T47D (cell line): ENCODE measurements around the gene ERCC5.
A peak's percentile ranks its signal among the peaks of the same experiment; 100 is the strongest.

ENCODE experiments used
- DNase-seq, 2 experiments: peaks; one replicate each; pipeline versions ENCODE4 v3.0.0 to v3.0.0-alpha.2; 2011 to 2012; ENCODE audit warnings: low read depth in 1 of 2, low spot score in 1 of 2
- JUND ChIP-seq: IDR thresholded peaks from 2 replicates; pipeline ENCODE4 v1.6.1; 2012; ENCODE audit warnings: low read depth
- in situ Hi-C: cut with HindIII; loops from 2 replicates; pipeline ENCODE4 v1.10.0; 2016; ENCODE audit warnings: low sequenced_read_pairs, low pct_unique_long_range_greater_than_20kb

The ERCC5 gene

DNA sequence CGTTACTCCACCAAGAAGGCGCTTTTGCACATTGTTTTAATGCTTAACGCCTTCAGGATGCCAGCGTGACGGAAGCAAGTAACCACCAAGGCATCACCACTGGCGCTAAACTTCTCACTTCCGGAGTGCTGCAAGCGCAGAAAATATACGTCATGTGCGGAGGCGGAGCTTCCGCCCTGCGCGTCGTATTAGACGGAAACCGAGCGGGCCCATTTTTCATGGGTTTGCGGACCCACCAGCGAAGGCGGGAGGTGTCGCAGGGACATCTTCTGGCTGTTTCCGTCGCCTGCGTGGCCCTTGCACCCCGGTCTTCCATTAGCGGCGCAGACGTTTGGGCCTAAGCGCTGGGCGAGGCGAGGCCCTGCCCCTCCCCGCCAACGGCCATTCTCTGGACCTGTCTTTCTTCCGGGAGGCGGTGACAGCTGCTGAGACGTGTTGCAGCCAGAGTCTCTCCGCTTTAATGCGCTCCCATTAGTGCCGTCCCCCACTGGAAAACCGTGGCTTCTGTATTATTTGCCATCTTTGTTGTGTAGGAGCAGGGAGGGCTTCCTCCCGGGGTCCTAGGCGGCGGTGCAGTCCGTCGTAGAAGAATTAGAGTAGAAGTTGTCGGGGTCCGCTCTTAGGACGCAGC is at the start of gene ERCC5:
ERCC5 (plus strand) TSS at position 403 of the 631 bp plus-strand sequence. CDS start 235 bp downstream, outside the sequence.
- peak; percentile 30 to 97 for DNase-seq
- no peak for TF ChIP-seq JUND
- in situ Hi-C loops: no loop called here

DNA sequence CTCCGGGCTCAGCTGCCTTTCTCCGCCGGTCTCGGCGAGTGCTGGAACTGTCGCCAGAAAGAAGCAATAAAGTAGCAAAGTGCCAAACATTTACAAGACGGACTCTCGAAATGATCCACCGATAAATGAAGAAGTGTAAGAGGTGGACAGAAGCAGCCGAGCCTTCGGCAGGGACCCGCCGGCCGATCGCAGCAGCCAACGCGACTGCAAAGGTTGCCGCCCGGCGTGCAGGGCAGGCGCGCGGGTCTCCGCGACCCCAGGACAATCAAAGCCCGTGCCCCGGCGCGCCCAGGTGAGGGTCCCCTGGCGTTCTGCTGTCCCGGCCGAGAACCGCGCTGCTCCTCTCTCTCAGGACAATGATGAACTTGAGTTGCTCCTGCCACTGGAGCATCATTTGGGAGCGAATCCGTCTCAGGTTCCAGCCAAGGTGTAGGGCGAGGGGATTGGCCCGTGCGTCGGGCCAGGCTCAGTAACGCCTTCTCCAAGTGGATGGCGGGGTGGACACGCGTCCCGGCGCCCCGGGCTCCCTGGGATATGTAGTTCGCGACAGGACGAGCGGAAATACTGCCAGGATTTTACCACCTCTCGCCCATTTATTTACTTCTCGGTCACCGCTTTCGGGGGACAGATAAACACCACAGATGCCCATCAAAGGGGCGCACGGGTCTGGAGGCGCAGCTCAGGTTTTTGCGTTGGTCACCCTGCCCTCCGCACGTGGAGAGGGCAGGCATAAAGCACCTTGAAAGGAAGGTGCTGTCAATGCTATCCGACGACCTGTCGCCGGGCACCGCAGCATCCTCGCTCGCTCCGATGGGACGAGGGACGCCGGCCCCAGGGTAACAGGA is 47.0 kb upstream of the ERCC5 start, which contains the start of the genes BIVM and POGLUT2:
BIVM (plus strand) TSS at position 539 of the 845 bp plus-strand sequence. CDS start 8,149 bp downstream, outside the sequence.
POGLUT2 (minus strand) TSS at position 396 of the 845 bp plus-strand sequence; CDS start at position 90, 306 bp downstream.
- TF ChIP-seq JUND: no peak
- in situ Hi-C loops: no loop called here
- peak; percentile 94 to 95 for DNase-seq

DNA sequence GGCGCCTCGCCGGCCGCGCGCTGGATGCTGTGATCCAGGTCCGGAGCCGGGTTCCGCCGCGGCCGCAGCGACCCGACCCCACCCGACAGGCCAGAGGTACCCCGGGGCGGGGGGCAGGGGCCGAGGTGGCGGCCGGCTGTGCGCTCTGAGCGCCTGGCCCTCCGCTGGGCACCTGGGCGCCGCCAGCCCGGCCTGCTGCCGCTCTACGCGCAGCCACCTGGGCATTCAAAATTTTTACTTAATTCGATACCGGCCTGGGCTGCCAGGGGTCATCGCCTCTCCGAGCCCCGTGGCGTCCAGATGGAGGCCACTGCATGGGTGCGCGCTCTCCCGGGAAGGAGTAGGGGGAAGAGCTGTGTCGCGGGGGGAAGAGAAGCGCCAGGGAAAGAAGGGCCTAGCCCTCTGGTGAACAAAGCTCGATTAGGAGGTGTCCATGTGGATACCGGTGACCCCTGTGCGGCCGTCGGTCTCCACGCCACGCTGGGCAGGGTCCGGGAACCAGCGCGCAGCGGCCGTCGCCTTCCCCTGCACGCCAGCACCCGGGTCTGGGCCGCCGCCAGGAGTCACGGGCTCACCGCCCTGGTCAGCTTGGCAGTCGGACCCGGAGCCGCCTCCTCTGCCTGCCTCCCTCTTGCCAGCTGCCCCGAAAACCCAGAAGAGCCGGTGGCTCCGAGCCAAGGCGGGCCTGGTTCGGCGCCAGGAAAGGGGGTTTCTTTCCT is 46.2 kb upstream of the ERCC5 start:
- in situ Hi-C loops: no loop called here
- peak; percentile 5 to 12 for DNase-seq
- no peak for TF ChIP-seq JUND

DNA sequence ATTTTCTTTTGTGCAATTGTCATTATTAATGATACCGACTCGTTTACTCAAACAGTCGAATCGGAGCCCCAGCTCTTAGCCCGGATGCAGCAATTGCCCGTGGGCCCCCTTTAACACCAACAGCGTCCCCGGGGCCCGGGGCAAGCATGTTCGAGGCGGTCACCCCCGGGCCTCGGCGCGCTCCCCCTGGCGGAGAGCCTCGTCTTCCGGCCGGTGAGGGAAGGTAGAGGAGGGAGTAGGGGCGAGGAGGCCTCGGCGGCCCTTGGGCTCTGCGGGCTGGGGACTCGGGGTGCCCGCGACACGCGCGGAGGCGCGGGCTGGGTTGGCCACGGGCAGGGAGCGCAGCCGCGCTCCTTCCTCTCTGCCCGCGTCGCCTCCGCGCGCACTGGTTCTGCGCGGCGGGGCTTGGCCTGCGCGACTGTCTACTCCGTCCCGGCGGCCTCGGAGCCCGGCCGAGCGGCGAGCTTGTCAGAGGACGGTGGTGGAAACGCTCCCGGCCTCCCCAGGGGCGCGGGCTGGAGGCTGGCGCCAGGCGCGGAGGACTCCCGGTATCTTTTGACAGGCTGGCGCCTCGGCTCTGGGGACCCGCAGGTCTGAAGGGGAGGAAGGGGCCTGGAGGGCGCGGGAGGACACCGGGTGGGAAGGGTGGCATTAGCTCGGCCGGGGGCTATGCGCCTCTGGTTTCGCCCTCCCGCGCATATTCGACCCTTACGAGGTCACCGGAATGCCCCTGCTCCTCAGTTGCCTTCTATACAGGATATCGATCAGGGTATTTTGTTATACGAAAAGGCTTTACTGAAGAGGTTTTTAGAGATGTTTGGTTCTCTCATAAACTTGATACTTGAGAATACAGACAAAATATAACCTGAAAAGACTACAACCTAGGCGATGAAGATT is 45.4 kb upstream of the ERCC5 start:
- no peak for TF ChIP-seq JUND
- in situ Hi-C loops: no loop called here
- DNase-seq: peak; percentile 66 to 78

DNA sequence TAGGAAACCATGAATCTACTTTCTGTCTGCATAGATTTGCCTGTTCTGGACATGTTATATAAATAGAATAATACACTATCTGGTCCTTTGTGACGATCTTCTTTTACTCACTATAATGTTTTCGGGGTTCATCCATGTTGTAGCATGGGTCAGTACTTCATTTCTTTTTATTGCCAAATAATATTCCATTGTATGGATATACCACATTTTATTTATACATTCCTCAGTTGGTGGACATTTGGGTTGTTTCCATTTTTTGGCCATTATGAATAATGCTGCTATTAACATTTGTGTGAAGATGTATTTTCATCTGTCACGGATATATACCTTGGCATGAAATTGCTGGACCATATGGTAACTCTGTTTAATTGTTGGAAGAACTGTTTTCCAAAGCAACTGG is 40.2 kb upstream of the ERCC5 start:
- DNase-seq: no peak
- in situ Hi-C loops: no loop called here
- no peak for TF ChIP-seq JUND

DNA sequence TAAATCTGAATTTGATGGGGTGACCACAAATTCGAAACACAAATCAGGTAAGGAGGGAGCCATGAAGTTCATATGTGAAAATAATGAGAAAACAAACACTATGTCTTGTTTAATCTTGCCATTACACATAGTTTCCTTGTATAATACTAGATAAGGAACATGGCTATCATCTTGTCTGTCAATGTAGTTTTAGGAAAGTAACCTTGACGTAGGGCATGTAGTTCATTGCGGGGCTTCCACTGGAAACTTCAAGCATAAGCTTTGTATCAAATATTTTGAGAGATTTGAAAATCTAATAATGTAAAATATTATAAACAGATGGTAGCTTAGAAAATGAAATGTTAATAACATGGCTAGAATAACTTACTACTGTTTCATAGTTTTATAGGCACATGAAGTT is 38.1 kb upstream of the ERCC5 start:
- in situ Hi-C loops: no loop called here
- no peak for TF ChIP-seq JUND

DNA sequence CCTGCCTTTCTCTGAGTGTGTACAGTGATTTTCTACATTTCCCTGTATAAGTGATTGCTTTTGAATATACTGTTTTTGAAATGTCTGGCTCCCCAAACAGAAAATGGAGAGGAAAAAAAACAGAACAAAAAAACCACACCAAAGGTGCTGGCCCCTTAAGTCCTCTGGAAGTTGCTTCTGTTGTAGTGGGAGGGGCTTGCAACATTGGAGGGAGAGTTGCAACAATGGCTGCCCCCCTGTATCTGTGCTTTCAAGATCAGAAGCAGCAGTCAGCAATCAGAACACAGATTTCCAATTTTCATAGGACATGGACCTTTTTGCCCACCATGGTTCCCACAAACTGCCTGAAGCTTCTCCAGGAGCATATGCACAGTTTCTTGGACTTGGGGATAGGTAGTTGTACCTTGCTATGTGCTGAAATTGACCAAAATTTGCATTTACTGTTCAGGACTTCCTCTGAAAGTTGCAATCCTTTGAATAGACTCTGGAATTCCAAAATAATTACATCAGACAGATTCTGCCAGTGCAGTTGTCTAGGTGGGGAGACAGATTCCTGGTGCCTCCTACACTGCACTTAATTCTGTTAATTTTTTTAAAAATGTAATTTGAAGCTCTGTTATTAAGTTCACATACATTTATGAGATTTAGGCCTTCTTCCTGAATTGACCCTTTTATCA is 33.1 kb upstream of the ERCC5 start:
- no peak for DNase-seq
- TF ChIP-seq JUND: no peak
- in situ Hi-C loops: no loop called here

More for the DNA sequence above, 38.1 kb upstream of the ERCC5 start:
- DNase-seq: no peak

DNA sequence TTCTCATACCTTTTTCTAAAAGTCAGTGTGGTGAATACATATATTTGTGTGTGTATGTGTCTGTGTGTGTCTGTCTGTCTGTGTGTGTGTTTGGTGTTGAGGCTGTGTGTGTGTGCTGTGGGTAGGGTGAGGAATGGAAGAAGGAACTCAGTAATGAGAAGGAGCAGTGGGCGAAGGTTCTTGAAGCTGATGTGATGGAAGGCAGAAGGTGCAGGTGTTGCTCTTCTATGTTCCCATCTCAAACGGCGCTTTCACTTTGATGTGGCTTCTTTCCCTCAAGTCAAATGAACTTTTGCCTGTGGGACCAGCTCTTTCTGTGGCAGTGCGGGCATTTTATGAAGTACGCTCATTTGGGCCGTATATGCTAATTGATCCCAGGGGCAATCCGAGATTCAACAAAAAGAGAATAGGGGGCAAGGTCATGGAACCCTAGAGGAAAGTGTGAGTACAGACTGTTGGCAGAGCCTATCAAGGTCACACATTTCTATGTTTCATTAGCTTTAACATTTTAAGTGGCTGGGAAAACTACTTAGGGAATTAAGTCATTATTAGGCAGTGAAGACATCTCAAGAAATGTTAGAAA is 31.7 kb upstream of the ERCC5 start:
- in situ Hi-C loops: no loop called here

DNA sequence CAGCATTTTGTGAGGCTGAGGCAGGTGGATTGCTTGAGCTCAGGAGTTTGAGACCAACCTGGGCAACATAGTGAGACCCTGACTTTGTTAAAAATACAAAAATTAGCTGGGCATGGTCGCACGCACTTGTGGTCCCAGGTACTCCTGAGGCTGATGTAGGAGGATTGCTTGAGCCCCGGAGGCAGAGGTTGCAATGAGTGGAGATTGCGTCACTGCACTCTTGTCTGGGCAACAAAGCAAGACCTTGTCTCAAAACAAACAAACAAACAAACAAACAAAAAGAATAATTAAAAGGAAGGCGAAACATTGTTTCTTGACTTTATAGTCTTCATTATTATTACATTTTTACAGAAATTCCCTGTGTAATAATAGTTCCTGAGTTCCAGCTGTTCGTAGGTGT is 31.0 kb upstream of the ERCC5 start:
- in situ Hi-C loops: no loop called here
- TF ChIP-seq JUND: no peak
- DNase-seq: no peak

More for the DNA sequence above, 31.7 kb upstream of the ERCC5 start:
- no peak for TF ChIP-seq JUND
- DNase-seq: no peak

DNA sequence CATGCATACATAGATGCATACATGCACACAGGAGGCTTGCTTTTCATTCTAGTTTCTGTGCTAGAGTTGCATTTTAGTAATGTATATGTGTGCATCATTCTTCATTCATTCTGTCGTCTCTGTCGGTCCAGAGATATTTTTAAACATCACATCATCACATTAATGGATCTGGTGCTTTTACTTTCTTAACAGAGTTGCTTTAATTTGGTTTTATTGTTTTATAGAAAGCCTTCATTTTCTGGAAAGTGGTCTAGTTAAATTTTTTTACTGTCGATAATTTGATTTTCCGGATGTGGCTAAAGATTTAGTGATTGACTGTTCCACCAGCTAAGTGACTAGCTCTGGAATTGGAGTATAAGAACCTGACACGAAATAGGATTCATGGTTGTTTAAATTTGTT is 30.0 kb upstream of the ERCC5 start:
- DNase-seq: no peak

DNA sequence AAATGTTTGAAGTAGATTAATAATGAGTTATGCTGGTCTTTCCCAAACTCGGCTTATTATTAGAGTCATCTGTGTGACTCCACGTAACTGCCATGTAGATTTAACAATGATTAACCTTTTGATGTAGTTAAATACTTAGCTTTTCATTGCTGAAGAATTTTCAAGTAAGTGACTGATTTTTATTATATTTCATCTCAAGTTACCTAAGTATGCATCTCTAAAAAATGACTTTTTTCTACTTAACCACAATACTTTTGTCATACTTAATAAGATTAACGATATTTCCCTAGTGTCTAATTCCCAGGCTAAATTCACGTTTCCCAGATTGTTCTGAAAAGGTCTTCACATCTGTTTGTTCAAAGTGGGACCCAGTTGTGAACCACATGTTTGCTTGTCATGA is 29.1 kb upstream of the ERCC5 start:
- in situ Hi-C loops: no loop called here
- no peak for TF ChIP-seq JUND
- DNase-seq: no peak

More for the DNA sequence above, 30.0 kb upstream of the ERCC5 start:
- in situ Hi-C loops: no loop called here
- TF ChIP-seq JUND: no peak
